HL-60 (cell line): ENCODE measurements around the gene ORMDL1.

ENCODE experiments used
- DNase-seq, 2 experiments: peaks; one replicate each; pipeline ENCODE4 v3.0.0-alpha.2; 2010 to 2020; ENCODE audit warnings: low read depth in 1 of 2, low spot score in 1 of 2
- H3K27ac ChIP-seq: fragments of 250-450 bp; sonication (Bioruptor Pico); replicated peaks from 2 replicates; pipeline ENCODE4 v1.5.1; 2020; ENCODE audit warnings: mild to moderate bottlenecking, moderate library complexity
- H3K27me3 ChIP-seq: fragments of 250-450 bp; sonication (Bioruptor Pico); 2 replicates; pipeline ENCODE4 v1.5.1; 2021; ENCODE audit warnings: mild to moderate bottlenecking, moderate library complexity; ENCODE audit not compliant: insufficient read depth, poor library complexity, severe bottlenecking
- H3K4me3 ChIP-seq: replicated peaks from 2 replicates; pipeline ENCODE4 v1.5.1; 2011; ENCODE audit warnings: mild to moderate bottlenecking, control low read depth, low read length; ENCODE audit not compliant: insufficient read depth
- CTCF ChIP-seq: IDR thresholded peaks from one replicate; pipeline ENCODE4 v1.5.1; 2011; ENCODE audit warnings: low read length, control low read depth, inconsistent platforms; ENCODE audit not compliant: insufficient read depth
- GABPA ChIP-seq: IDR thresholded peaks from 2 replicates; pipeline ENCODE4 v1.6.1; 2012; ENCODE audit warnings: low read depth
- POLR2AphosphoS5 ChIP-seq: IDR thresholded peaks from 2 replicates; pipeline ENCODE4 v1.6.1; 2012; ENCODE audit warnings: low read depth
- SPI1 ChIP-seq: IDR thresholded peaks from 2 replicates; pipeline ENCODE4 v1.6.1; 2012; ENCODE audit warnings: low read depth, mild to moderate bottlenecking, borderline replicate concordance
- long read RNA-seq: library from polyadenylated mRNA; unstranded; transcript quantifications from one replicate; pipeline ENCODE4 v2.0.0, GENCODE V29; 2020
- TF ChIP-seq, protein P1 (sequence below): IDR thresholded peaks from 2 replicates; pipeline ENCODE4 v1.6.1; 2012; ENCODE audit warnings: low read depth; ENCODE audit not compliant: insufficient replicate concordance

ORMDL1 gene, protein sequence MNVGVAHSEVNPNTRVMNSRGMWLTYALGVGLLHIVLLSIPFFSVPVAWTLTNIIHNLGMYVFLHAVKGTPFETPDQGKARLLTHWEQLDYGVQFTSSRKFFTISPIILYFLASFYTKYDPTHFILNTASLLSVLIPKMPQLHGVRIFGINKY
- long read RNA-seq, transcript ORMDL1-203 (4 exons, 2,009 nt), result minor isoform, 63 of 190 reads
- long read RNA-seq, transcript ORMDL1-201 (3 exons, 2,692 nt), result major isoform, 65 of 190 reads
- long read RNA-seq, partial matches to known transcripts, result 34 of 190 reads
- long read RNA-seq, other reads (novel, unspliced or antisense), result 25 of 190 reads

DNA sequence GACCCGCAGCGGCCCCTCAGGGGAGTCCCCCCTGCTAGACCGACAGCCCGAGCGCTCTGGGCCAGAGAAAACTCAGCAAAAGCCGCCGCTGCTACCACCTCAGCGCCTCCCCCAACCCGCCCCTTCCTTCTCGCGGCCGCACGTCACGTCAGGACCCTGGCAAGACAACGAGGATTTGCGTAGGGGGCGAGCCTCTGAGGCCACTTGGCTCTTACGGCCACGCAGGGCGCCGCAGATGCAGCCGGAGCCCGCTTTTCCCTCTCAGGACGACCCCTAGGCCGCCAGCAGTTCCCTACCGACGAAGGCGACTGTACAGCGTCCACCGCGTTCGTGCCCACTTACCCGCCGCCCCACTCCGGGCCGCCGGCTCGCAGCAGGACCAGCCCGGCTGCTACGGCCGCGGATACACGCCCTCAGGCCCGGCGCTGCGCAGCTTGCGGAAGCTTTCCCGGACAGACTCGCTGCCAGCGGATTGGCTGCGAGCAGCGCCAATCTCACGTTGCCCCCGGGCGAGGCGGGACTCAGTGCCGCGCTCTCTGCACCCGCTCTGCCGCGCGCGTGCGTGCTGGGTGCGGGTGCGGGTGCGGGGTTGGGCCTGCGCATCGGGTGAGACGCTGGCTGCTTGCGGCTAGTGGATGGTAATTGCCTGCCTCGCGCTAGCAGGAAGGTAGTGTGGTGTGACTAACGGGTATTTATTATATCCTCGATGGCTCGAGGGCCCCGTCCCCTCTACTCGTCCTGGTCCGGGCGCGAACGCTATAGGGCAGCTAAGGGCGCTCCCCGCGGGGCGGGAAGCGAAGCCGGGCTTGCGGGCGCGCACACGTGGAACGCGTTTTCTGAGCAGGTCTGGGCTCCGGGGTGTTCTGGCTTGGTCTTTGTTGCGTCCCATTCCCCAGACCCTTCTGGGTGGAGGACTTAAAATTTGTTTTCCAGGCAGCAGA is at the start of gene ORMDL1, which contains the start of gene PMS1:
Gene ORMDL1, minus strand, starts transcription at position 413 of the 941 bp plus-strand sequence. CDS start 1,744 bp downstream, outside the sequence.
Gene PMS1, plus strand, starts transcription at position 524 of the 941 bp plus-strand sequence. CDS start 7,360 bp downstream, outside the sequence.
- H3K27ac ChIP-seq, result peak within 1 kb of the TSS; percentile 88
- H3K4me3 ChIP-seq, result peak within 1 kb of the TSS; percentile 92
- DNase-seq, result peak; percentile 82 to 94
- H3K27me3 ChIP-seq, result no peaks in the 10 kb centered on the region
- TF ChIP-seq POLR2AphosphoS5 (peak; percentile 91), SPI1 (no peak), CTCF (no peak), GABPA (peak; percentile 15; the same call in 1 of the 2 replicates)
- TF ChIP-seq, protein P1, sequence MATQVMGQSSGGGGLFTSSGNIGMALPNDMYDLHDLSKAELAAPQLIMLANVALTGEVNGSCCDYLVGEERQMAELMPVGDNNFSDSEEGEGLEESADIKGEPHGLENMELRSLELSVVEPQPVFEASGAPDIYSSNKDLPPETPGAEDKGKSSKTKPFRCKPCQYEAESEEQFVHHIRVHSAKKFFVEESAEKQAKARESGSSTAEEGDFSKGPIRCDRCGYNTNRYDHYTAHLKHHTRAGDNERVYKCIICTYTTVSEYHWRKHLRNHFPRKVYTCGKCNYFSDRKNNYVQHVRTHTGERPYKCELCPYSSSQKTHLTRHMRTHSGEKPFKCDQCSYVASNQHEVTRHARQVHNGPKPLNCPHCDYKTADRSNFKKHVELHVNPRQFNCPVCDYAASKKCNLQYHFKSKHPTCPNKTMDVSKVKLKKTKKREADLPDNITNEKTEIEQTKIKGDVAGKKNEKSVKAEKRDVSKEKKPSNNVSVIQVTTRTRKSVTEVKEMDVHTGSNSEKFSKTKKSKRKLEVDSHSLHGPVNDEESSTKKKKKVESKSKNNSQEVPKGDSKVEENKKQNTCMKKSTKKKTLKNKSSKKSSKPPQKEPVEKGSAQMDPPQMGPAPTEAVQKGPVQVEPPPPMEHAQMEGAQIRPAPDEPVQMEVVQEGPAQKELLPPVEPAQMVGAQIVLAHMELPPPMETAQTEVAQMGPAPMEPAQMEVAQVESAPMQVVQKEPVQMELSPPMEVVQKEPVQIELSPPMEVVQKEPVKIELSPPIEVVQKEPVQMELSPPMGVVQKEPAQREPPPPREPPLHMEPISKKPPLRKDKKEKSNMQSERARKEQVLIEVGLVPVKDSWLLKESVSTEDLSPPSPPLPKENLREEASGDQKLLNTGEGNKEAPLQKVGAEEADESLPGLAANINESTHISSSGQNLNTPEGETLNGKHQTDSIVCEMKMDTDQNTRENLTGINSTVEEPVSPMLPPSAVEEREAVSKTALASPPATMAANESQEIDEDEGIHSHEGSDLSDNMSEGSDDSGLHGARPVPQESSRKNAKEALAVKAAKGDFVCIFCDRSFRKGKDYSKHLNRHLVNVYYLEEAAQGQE, result peak; percentile 59

GRCh38 chr2:189830510-189830909 is 46.4 kb upstream of the ORMDL1 start:
- TF ChIP-seq, protein P1, result no peak
- TF ChIP-seq GABPA (no peak), POLR2AphosphoS5 (no peak), CTCF (no peak), SPI1 (no peak)
- no peak for DNase-seq

GRCh38 chr2:189829102-189829833 is 45.1 kb upstream of the ORMDL1 start:
- no peak for DNase-seq
- Histone ChIP-seq H3K4me3 (no peak overlapping the region), H3K27me3 (no peaks in the 10 kb centered on the region), H3K27ac (no peak overlapping the region)
- TF ChIP-seq, protein P1, result no peak
- TF ChIP-seq GABPA (no peak), SPI1 (no peak), CTCF (no peak), POLR2AphosphoS5 (no peak)

More at GRCh38 chr2:189830510-189830909, 46.4 kb upstream of the ORMDL1 start:
- Histone ChIP-seq H3K4me3 (no peak overlapping the region), H3K27me3 (no peaks in the 10 kb centered on the region), H3K27ac (no peak overlapping the region)
